GM18499 (cell line): ENCODE measurements around the gene ADAMTSL2.

Source experiments
- ATAC-seq: cut with Tn5 transposase; IDR thresholded peaks from one replicate; pipeline ENCODE4 v1.9.1; 2021; ENCODE audit warnings: moderate number of reproducible peaks; ENCODE audit not compliant: insufficient read depth, unreplicated experiment

ADAMTSL2 gene

DNA sequence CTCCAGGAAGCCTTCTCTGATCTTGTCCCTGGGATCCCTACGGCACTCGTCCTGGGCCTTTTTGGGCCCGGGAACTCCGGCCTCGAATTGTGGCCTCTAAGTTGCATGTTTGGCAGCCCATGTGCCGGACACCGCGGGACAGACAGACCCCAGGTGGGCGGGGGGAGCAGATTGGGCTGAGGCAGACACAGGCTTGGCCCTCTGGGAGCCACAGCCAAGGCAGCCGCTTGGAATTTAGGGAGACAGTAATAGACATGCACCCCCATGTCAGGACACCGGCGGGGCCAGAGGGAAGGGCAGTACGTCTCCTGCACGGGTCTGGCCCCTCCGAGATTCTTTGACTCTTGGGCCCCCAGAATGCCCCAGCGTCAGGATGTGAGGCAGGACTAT is 36.2 kb downstream of the ADAMTSL2 start:
- no peak for ATAC-seq

DNA sequence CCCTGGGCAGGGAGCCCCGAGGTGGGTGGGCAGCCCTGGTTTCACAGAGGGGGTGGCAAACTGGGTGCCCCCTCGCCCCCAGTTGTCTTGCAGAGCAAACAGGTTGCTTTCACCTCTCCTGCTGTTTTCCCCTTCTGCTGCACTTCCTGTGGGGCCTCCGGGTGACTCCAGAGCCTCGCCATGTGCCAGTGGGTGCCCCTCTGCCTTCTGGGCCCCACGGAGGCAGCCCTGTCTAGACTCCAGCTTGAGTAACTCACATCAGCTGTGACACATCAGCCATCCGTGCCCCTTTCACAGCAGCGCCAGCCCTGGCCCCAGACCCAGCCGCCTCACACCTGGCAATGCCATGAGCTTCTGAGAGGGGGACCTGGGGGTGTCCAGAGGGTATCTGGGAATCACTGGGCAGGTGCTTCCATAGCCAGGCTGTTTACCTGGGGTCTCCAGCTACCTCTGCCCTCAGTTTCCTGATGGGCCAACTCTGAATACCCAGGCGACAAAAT is 36.9 kb downstream of the ADAMTSL2 start:
- ATAC-seq, result no peak

DNA sequence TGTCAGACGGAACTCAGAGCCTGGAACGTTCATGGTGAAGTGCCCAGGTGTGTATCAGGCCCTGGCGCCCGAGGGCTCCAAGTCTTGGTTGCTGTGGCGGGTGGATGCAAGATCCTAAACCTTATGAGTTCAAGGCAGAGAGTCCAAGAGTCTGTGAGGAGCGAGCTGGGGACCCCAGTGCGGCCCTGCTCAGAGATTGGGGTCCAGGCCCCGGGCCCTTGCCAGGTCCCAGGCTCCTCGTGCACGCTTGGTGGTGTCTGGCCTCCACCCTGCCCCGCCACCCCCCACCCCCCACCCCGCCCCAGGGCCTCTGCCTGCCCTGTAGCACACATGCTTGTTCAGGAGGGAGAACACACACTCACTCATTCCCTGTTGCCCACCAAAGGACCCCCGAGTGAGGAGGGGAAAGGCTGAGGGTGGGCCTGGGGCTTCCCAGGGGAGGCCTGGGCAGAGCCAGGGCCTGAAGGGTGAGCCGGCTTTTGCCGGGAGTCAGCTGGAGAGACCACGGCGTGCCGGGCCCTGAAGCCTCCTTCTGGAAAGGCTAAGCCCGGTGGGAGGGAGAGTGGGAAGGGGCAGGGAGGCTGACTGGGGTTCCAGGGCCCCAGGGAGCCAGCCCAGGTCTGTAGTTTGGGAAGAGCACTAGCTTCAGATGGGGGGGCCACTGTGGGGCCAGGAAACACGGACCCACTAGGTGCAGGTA is 37.5 kb downstream of the ADAMTSL2 start:
- no peak for ATAC-seq

DNA sequence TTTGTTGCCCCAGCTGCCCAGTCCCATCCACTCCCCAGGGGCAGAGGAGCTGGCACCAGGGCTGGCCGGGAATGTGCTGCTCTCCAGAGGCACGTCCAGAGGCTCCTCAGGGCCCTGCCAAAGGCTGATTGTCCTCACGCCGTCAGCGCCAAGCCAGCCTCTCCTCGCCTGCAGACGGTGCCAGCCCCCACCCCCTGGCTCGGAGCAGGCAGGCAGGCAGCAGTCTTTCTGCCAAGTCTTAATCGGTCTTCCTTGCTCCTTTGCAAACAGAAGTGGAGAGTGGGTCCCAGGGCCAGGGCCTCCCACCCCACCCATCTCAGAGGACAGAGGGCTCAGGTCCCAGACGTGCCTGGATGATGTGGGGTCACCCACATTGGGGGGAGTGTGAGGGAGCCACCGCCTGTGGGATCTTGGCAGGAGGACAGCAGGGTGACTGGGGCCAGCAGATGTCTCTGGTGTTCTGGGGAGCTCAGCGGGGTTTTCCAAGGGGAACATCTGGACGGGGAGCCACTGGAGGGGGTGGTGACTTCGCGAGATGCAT is 38.4 kb downstream of the ADAMTSL2 start:
- no peak for ATAC-seq

DNA sequence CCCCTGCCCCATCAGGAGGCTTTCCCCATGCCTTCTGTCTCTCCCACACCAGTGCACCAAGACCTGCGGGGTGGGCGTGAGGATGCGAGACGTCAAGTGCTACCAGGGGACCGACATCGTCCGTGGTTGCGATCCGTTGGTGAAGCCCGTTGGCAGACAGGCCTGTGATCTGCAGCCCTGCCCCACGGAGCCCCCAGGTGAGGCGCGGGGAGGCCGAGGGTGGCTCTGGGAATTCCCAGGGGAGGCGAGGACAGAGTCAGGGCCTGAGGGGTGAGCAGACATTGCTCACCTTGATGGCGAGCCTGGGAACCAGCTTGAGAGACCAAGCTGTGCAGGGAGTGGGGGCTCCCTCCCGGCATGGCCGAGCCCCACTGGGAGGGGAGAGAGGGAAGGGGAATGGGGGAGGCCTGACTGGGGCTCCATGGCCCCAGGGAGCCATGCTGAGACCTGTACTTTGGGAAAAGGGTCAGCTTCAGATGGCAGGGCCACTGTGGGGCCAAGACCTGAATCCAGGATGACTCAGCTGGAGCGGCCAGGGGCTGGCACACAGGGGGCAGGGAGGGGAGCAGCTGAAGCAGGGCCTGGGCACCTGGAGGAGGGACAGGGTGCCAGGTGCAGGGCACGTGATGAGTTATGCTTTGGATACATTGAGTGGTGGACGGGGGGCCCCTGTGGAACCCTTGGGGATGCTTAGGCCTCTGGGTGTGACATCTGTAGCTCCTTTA is 39.4 kb downstream of the ADAMTSL2 start:
- no peak for ATAC-seq

DNA sequence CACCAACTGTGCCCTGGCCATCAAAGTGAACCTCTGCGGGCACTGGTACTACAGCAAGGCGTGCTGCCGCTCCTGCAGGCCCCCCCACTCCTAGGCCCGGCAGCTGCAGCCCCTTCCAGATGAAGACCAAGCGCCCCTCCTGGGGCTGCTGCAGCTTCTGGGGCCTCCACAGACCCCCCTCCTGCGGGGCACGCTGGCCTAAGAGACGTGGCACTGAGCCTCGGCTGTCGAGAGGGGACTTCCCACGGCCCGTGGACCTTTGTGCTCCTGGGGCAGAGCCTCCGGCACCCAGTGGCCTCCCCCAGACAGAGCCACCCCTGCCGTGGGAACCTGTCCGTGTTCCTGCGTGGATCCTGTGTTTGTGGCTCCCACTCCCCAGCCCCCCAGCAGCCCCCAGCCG is 40.3 kb downstream of the ADAMTSL2 start:
- ATAC-seq, result no peak

DNA sequence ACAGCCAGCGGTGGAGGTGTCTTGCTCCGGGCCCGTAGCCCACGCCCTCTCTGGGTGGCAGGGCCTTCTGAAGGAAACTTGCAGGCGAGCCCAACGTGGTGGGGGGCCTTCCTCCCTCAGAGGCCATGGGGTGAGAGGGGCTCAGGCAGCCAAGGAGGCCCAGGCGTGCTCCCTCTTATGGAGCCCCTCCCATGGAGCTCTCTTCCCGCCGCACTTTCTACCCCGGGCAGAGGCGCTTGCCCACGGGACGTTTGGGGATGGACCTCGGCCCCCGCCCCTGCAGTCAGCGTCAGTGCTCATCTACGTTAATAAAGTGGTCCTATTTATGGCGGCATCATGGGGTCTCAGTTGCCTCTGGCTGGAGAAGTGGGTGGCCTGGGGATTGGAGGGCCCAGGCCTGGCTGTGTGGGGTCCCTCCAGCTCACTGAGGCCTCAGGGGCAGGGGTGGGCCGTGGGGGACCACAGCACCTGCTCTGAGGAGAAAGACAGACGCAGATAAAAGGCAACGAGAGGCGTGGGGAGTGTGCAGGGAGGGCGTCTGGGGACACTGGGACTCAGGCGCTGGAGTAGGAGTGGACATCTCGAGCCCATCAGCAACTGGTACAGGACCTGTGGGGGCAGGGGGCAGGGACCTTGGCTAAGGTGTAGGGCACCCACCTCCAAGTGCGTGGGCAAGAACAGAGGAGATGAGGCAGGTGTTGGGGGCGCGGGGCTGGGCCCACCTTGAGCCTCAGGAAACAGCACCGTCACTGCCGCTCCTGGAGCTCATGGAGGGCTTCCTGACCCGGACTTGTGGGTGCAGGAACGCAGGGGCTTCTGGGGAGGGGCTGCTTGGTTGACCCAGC is 40.9 kb downstream of the ADAMTSL2 start:
- no peak for ATAC-seq

DNA sequence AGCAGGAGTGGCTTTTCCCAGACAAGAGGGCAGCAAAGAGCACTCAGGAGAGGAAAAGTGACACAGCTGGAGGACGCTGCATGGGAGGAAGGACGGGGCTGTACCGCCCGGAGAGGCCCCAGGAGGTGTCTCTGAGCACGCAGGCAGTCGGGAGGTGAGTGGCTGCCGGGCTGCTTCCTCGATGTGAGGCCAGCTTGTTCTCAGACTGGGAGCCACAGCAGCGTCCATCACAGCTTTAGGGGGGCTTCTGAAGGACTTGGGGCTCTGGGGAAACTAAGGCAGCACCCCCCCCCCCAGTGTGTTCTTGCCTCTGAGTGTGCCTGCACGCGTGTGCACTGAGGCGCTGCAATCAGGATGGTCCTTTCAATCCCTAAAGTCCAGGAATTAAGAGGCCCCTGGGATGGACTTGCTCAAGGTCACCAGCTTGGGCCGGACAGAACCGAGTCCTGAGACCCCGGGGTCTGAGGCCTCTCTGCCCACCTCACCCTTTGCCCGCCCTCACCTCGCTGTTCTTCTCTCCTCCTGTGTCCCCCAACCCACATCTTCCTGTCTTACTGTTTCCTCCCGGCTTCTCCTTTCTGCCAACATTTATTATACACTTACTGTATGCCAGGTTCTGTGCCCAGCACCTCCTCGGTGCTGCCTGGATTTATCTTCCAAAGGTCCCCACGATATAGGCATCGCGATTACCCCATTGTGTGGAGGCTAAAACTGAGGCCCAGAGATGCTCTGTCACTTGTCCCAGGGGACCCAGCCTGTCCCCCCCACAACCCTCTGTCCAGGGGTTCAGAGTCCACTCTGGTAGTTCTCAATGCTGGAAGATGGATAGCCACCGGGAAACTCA is 41.7 kb downstream of the ADAMTSL2 start:
- no peak for ATAC-seq

DNA sequence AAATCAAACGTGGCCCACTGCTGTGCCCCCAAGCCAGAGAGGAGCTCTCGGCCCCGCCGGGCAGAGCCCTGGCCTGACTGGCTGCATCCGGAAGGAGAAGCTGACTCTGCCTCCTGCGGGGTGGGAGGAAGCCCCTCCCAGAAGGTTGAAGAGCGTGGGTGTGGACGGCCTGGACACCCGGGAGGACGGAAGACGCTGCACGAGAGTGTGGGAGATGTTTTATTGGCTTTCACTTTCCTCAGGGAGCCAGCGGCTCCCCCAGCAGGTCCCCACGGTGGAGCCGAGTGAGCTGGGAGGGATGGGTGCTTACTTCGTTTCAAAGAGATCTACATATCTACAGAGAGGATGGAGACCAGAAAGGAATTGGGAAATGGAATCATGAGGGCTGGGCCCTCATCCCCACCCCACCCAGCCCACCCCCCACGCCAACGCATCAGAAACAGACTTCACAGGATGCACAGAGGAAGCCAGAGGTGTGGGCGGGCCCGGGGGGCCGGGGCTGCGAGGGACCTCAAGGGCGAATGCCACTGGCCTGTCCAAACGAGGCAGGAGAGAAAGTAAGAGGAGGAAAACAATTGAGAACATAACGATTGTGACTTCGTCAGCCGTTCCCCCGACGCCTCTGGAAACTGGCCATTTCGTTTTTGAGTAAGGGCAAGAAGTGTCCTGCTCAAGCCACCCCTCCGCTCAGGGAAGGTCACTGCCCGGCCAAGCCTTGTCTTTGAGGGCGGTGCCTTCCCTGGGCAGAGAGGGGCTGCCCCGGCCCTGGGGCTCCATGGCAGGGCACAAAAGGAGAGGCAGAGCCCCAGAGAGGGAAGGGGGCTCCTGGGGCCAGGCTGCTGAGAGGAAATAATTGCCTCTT is 42.6 kb downstream of the ADAMTSL2 start:
- ATAC-seq, result no peak

DNA sequence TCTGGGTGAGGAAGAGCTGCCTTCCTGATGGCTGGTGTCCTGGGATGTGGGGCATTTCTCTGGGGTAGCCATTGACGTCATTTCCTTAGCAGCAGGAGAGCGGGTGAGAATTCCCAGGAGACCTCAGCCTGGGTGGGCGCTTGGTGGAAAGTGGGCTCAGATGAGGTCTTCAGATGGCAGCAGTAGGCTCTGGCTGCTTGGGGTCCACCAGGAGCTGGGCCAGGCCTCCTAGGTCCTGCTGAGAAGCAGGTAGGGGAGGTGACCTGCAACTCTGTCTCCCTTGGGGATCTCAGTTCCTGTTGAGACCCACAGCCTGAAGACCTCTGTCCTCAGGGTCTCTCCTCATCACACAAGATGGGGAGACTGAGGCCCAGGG is 43.2 kb downstream of the ADAMTSL2 start:
- ATAC-seq, result no peak

DNA sequence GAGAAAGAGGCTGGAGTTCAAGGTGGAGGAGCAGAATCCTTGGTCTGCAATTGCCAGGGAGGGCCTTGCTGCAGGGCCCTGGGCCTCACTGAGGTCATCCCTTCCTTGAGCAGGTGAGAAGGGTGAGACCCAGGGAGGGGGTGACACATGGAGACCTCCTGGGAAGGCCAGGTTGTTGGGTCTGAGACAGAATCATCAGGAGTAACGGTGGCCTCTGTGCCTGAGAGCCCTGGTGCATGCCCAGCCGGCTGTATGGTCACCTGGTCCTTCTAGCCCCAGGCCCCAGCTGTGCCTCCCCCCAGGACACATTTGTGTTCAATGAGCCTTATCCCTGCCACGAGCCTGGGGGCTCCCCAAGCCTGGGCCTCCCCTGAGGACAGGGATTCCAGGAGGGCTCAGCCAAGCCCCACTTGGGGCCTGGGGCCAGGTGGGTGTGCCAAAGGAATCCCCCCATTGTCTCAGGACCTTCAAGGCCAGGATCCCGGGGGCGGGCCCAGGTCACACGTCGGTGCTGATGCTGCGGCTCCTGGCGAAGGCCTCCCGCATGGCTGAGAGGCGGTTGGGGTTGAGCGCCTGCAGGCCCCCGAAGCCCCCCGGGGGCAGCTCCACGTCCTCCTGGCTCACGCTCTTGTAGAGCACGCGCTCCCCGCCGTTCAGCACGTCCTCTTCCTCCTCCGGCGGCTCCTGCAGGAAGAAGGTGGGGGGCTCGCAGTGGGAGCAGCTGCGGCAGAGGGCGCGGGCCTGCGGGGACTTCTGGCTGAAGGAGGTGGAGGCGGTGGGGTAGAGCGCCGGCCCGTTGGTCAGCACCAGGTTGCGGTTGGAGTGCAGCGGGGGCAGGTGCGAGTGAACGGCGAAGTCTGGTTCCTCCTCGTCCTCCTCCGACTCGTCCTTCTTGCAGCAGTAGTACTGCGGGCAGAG is 44.3 kb downstream of the ADAMTSL2 start:
- no peak for ATAC-seq

DNA sequence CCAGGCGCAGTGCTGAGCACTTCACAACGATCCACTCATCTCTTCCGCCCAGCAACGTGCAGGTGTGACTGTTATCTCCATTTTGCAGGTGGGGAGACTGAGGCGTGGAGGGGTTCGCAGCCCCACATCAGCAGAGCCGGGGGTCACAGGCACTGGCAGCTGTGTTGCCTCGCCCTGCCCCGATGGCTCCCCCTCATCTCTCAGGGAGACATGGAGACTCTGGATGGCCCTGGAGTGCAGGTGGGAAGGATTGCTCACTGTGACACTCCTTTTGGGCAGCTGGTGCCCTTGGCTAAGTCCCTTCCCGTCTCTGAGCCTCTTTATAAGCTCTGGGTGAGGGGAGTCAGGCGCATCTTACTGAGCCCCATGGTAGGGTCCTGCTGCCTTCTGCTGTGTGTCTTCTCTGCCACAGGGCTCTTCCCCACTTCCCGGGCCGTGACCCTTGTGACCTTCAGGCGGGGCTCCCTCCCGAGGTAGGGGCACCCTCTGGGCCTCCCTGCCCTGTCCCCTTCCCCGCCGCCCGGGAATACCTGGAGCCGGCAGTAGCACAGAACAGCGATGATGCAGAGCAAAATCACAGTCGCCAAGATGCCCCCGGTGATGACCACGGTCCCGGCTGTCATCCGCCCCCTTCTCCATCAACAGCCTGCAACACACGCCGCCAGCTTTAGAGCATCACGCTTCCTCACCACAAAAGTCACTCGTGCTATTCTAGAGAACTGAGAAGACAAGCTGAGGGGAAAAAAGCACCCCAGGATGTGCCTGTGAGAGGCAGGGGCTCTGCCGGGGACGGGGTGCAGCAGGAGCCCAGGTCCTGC is 45.3 kb downstream of the ADAMTSL2 start:
- no peak for ATAC-seq

DNA sequence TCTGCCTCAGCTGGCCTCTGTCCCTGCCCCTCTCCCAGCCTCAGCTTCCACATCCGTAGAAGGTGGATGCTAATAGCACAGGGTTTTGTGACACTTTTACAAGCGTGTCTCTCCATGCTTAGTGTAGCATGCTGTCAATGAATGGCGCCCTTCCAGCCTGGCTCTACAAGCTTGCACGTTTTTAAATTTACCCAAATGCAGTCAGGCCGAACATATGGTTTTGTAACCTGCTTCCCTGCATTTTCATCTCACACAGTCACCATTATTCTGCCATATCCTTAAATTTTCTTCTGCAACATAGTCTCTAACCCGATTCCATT is 45.9 kb downstream of the ADAMTSL2 start:
- no peak for ATAC-seq

DNA sequence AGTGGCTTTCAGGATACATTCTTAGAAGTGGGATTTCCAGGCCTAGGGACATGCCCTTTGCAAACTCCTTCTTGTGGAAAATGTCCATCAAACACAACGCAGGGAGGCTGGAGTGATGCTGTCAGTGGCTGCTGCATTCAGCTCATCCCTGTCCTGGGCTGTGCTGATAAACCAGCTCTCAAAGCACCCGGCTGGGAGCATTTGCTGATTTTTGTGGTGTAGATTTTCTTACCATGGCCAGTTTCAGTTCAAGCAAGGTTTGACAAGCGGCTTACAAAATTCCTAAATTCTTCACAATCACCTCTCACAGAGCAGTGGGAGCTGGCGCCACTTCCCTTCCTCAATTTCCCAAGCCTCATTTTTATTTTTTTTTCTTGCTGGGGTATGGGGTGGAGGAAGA is 46.5 kb downstream of the ADAMTSL2 start:
- ATAC-seq, result no peak

DNA sequence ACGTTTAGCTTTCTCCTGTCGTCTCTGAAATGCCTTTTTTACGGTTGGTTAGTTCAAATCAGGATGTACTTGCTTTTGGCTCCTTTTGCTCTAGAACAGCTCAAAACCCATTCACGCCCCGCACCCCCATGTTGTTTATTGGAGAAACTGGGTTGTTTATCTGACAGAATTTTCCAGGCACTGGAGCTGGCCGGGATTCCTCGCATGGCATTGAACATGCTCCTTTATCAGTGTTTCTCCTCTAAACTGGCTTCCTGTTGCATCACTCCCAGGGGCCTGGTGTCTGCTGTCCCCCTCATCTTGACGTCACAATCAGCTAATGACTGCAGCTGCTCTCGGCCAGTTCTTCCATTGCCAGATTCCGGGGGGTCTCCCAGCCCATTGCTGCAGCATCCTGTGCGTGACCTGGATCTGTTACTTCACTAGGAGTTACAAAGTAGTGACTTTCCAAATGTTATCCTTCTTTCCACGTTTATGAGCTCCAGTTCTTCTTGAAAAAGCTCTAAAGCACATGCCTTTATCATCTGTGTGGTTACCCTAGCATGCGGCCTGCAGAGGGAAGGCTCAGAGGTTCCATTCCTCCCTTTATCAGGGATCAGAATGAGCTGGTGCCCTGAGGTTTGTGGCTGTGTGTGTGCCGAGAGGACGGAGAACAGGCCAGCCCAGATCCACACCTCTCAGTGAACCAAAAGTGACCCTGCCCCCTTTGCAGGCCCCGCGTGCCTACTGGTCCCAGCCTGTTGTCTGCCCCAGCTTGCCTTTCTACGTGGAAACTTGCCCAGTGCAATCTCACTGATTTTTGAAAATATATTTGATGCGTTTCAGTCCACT is 47.2 kb downstream of the ADAMTSL2 start:
- no peak for ATAC-seq

DNA sequence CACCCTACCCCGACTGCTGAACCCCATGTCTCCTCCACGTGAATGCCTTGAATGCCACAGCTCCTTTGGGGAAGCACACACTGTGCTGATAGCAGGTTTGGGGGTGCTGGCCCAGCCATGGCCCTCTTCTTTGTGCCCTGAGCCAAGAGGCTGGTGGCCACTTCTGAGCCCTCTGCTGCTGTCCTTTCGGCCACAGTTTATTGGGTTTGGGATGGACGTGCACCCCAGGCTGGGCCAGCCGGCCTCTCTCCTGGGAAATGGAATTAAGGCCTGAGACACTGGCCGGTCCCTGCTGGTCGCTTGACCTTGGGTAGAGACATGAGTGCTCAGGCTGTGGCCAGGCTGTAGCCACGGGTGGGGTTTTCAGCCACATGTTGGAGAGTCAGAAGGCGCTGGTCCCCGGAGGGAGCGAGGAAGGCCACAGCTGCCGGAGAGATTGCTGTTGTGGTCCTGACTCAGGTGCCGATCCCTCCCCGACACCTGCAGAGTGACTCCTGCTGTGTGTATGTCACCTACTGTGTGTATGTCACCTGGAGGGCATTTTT is 48.1 kb downstream of the ADAMTSL2 start:
- ATAC-seq, result no peak
